PFSK-1 (cell line): Measurements from ENCODE around the gene FOXM1.

Experiments
- FOXP2 ChIP-seq: optimal IDR thresholded peaks from 2 replicates; pipeline ENCODE3; 2011; ENCODE audit warnings: borderline replicate concordance, control low read depth, inconsistent platforms; ENCODE audit not compliant: insufficient read depth; ENCODE audit errors: extremely low read length, extremely low read depth
- POLR2AphosphoS5 ChIP-seq: IDR thresholded peaks from 2 replicates; pipeline ENCODE4 v1.6.1; 2012; ENCODE audit warnings: low read depth, mild to moderate bottlenecking, control low read depth, low read length, moderate library complexity
- REST ChIP-seq, 2 experiments: IDR thresholded peaks; 2 replicates each; pipeline versions ENCODE4 v1.6.1 to v1.8.0; 2011 to 2012; ENCODE audit warnings: low read depth in 2 of 2, low read length in 2 of 2, control low read depth in 1 of 2, inconsistent platforms in 1 of 2, mild to moderate bottlenecking in 1 of 2, moderate library complexity in 1 of 2; ENCODE audit not compliant: insufficient read depth in 1 of 2
- SIN3A ChIP-seq: IDR thresholded peaks from 2 replicates; pipeline ENCODE4 v1.6.1; 2012; ENCODE audit warnings: mild to moderate bottlenecking, low read length, moderate library complexity, borderline replicate concordance; ENCODE audit not compliant: insufficient read depth
- TAF1 ChIP-seq: IDR thresholded peaks from 2 replicates; pipeline ENCODE4 v1.6.1; 2012; ENCODE audit warnings: low read length, control low read depth, borderline replicate concordance; ENCODE audit not compliant: insufficient read depth

Gene FOXM1

DNA sequence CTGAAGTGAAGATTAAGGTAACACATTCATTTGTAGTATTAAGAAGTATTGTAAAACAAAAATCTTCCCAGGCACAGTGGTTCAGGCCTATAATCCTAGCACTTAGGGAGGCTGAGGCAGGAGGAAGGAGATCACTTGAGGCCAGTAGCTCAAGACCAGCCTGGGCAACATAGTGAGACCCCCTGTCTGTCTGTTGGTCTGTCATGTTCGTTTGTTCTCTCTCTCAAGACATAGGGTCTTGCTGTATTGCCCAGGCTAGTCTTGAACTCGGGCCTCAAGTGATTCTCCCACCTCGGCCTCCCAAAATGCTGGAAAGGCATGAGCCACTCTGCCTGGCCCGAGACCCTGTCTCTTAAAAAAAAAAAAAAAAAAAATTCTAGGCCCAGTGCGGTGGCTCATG is 20.4 kb upstream of the FOXM1 start:
- no peak for TF ChIP-seq FOXP2
- TF ChIP-seq TAF1 = no peak
- no peak for TF ChIP-seq POLR2AphosphoS5
- no peak for TF ChIP-seq REST (IDR thresholded peaks at IDR 0.05; ENCODE audit: insufficient read depth in 1 of 2, low read depth in 2 of 2, low read length in 2 of 2)
- no peak for TF ChIP-seq SIN3A

- TF ChIP-seq FOXP2 = no peak
- TF ChIP-seq POLR2AphosphoS5 = no peak
Observed at GRCh38 chr12:2895511-2895910, 18.5 kb upstream of the FOXM1 start.

DNA sequence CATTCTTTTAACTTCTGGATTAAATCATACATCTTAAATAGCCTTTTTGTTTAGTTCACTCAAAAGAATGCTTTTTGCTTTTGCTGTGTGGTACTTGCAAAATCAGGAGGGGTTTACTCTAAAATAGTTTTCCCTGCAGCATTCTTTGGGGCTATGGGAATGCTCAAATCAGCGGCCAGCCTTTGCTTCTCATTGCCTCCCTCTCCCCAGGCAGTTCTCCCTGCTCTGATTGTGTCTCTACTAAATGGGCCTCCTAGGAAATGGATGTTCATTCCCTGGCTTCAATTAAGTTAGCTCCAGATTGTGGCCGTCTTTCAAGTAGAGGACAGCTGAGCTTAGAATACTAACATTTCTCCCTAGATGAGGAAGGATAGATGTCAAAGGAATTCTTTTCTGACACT is 18.1 kb upstream of the FOXM1 start:
- TF ChIP-seq POLR2AphosphoS5 (no peak), FOXP2 (no peak), REST (IDR thresholded peaks at IDR 0.05; ENCODE audit: insufficient read depth in 1 of 2, low read depth in 2 of 2, low read length in 2 of 2) (no peak), TAF1 (no peak), SIN3A (no peak)

GRCh38 chr12:2893007-2893406 is 16.0 kb upstream of the FOXM1 start:
- TF ChIP-seq SIN3A (no peak), POLR2AphosphoS5 (no peak), FOXP2 (no peak), TAF1 (no peak), REST (IDR thresholded peaks at IDR 0.05; ENCODE audit: insufficient read depth in 1 of 2, low read depth in 2 of 2, low read length in 2 of 2) (no peak)

- TF ChIP-seq TAF1 = no peak
- TF ChIP-seq FOXP2 = no peak
- no peak for TF ChIP-seq POLR2AphosphoS5
- no peak for TF ChIP-seq SIN3A
- TF ChIP-seq REST (IDR thresholded peaks at IDR 0.05; ENCODE audit: insufficient read depth in 1 of 2, low read depth in 2 of 2, low read length in 2 of 2) = no peak
Observed at GRCh38 chr12:2892246-2892645, 15.3 kb upstream of the FOXM1 start.
